K562 (cell line): Measurements from ENCODE around the gene AASDH.

Experiments
- ATF1 ChIP-seq, 2 experiments: fragments of 450-650 bp in 1 of 2; IDR thresholded peaks; 2 replicates each; pipeline ENCODE4 v1.6.1; 2016; ENCODE audit warnings: missing compliant biosample characterization in 1 of 2, missing genetic modification characterization in 1 of 2
- CCNT2 ChIP-seq: IDR thresholded peaks from 2 replicates; pipeline ENCODE4 v1.6.1; 2011; ENCODE audit warnings: borderline replicate concordance, low read depth, mild to moderate bottlenecking, moderate library complexity, mixed read lengths, low read length; ENCODE audit not compliant: insufficient read length; ENCODE audit errors: extremely low read depth
- DIDO1 ChIP-seq: fragments of 450-650 bp; IDR thresholded peaks from 2 replicates; pipeline ENCODE4 v1.6.1; 2016; ENCODE audit warnings: low read depth, missing biosample characterization, missing genetic modification characterization
- LEF1 ChIP-seq: fragments of 450-650 bp; IDR thresholded peaks from 2 replicates; pipeline ENCODE4 v1.6.1; 2016; ENCODE audit warnings: mild to moderate bottlenecking
- RBM22 ChIP-seq: fragments of 200-400 bp; formaldehyde crosslinking; IDR thresholded peaks from 2 replicates; pipeline ENCODE4 v1.6.1; 2018; ENCODE audit warnings: low read length, low read depth; ENCODE audit not compliant: poor library complexity, severe bottlenecking
- TAF1 ChIP-seq: IDR thresholded peaks from 2 replicates; pipeline ENCODE4 v1.6.1; 2011; ENCODE audit warnings: mild to moderate bottlenecking, low read length, moderate library complexity; ENCODE audit not compliant: insufficient read depth, control insufficient read depth, severe bottlenecking; ENCODE audit errors: extremely low read depth
- TF ChIP-seq, protein P1 (sequence below): sonication (generic); formaldehyde crosslinking; IDR thresholded peaks from 2 replicates; pipeline ENCODE4 v1.9.0; 2022; ENCODE audit warnings: mild to moderate bottlenecking, missing genetic modification reagents
- TF ChIP-seq, protein P2 (sequence below): IDR thresholded peaks from 2 replicates; pipeline ENCODE4 v1.6.1; 2016; ENCODE audit warnings: missing genetic modification characterization, missing compliant biosample characterization
- TF ChIP-seq, protein P3 (sequence below), 2 experiments: fragments of 450-650 bp in 1 of 2; sonication (generic) in 1 of 2; formaldehyde crosslinking in 1 of 2; IDR thresholded peaks; 2 replicates each; pipeline versions ENCODE4 v1.7.1 to v1.9.0; 2016 to 2022; ENCODE audit warnings: inconsistent platforms in 1 of 2, mild to moderate bottlenecking in 1 of 2, missing genetic modification reagents in 1 of 2
- TF ChIP-seq, protein P4 (sequence below): sonication (generic); formaldehyde crosslinking; IDR thresholded peaks from 2 replicates; pipeline ENCODE4 v1.8.1; 2022; ENCODE audit warnings: missing genetic modification reagents

DNA sequence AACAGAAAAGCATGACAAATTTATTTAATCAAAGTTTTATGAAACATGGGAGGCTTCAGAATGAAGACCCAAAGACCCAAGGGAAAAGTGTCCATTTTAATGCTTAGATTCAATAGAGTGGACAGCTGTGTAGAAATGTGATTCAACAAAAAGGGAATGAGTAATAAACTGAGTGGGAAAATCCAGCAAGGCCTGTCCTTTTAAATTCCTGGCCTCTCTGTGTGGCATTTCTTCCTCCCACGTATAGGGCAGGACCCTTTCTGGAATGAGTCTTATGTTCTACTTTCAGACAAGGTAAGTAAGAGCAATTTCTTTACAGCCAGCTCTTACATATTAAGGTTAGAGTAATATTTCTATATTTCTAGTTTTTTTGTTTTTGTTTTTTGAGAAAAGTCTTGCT lies 14.5 kb downstream of the AASDH start:
- TF ChIP-seq CCNT2 (no peak), LEF1 (no peak), TAF1 (no peak), DIDO1 (tag) (no peak), RBM22 (no peak), ATF1 (CRISPR knock-in tag; IDR thresholded peaks at IDR 0.05) (no peak), ATF1 (tag; IDR thresholded peaks at IDR 0.05) (no peak)
- TF ChIP-seq, protein P1, sequence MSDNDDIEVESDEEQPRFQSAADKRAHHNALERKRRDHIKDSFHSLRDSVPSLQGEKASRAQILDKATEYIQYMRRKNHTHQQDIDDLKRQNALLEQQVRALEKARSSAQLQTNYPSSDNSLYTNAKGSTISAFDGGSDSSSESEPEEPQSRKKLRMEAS: no peak
- TF ChIP-seq, protein P2, sequence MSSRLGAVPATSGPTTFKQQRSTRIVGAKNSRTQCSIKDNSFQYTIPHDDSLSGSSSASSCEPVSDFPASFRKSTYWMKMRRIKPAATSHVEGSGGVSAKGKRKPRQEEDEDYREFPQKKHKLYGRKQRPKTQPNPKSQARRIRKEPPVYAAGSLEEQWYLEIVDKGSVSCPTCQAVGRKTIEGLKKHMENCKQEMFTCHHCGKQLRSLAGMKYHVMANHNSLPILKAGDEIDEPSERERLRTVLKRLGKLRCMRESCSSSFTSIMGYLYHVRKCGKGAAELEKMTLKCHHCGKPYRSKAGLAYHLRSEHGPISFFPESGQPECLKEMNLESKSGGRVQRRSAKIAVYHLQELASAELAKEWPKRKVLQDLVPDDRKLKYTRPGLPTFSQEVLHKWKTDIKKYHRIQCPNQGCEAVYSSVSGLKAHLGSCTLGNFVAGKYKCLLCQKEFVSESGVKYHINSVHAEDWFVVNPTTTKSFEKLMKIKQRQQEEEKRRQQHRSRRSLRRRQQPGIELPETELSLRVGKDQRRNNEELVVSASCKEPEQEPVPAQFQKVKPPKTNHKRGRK (tag): no peak
- TF ChIP-seq, protein P3, sequence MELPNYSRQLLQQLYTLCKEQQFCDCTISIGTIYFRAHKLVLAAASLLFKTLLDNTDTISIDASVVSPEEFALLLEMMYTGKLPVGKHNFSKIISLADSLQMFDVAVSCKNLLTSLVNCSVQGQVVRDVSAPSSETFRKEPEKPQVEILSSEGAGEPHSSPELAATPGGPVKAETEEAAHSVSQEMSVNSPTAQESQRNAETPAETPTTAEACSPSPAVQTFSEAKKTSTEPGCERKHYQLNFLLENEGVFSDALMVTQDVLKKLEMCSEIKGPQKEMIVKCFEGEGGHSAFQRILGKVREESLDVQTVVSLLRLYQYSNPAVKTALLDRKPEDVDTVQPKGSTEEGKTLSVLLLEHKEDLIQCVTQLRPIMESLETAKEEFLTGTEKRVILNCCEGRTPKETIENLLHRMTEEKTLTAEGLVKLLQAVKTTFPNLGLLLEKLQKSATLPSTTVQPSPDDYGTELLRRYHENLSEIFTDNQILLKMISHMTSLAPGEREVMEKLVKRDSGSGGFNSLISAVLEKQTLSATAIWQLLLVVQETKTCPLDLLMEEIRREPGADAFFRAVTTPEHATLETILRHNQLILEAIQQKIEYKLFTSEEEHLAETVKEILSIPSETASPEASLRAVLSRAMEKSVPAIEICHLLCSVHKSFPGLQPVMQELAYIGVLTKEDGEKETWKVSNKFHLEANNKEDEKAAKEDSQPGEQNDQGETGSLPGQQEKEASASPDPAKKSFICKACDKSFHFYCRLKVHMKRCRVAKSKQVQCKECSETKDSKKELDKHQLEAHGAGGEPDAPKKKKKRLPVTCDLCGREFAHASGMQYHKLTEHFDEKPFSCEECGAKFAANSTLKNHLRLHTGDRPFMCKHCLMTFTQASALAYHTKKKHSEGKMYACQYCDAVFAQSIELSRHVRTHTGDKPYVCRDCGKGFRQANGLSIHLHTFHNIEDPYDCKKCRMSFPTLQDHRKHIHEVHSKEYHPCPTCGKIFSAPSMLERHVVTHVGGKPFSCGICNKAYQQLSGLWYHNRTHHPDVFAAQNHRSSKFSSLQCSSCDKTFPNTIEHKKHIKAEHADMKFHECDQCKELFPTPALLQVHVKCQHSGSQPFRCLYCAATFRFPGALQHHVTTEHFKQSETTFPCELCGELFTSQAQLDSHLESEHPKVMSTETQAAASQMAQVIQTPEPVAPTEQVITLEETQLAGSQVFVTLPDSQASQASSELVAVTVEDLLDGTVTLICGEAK (IDR thresholded peaks at IDR 0.05): no peak
- TF ChIP-seq, protein P3 (CRISPR knock-in tag; IDR thresholded peaks at IDR 0.05): no peak
- TF ChIP-seq, protein P4, sequence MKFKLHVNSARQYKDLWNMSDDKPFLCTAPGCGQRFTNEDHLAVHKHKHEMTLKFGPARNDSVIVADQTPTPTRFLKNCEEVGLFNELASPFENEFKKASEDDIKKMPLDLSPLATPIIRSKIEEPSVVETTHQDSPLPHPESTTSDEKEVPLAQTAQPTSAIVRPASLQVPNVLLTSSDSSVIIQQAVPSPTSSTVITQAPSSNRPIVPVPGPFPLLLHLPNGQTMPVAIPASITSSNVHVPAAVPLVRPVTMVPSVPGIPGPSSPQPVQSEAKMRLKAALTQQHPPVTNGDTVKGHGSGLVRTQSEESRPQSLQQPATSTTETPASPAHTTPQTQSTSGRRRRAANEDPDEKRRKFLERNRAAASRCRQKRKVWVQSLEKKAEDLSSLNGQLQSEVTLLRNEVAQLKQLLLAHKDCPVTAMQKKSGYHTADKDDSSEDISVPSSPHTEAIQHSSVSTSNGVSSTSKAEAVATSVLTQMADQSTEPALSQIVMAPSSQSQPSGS (CRISPR knock-in tag): no peak
